Measurements from ENCODE around the gene ARHGEF10L. TPM values are rescaled to one million over a fixed set of nuclear protein-coding genes. Genes with fewer than 3 reads are reported as not detected.

ARHGEF10L gene
- polyA plus RNA-seq, 1 donor = 85.1 TPM

DNA sequence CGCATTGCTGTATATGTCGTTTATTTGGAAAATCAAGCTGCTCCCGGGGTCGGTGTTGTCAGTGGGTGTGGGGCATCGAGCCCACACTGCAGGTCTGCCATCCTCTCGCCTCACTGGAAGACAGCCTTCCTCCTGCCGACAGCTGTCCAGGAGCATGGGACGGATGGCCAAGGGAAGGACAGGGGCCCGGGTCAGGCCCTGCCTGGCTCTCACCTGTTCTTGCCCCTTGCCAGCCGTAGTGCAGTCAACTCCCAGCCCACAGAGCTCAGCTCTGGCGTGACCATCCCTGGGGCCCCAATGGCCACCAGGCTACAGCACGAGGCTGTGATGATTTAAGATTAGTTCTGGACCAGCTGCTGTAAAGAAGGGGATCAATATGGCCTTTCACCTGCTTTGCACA is 128.7 kb downstream of the ARHGEF10L start:
- DNase-seq = no peak
- Histone ChIP-seq H3K4me3 (ENCODE audit: low read length) (no peak overlapping the region), H3K27me3 (ENCODE audit: control insufficient read depth, insufficient read depth, low read length) (no peaks in the 10 kb centered on the region), H3K9me3 (ENCODE audit: control insufficient read depth, low read depth, low read length) (peaks cover 3% of the 10 kb centered on the region), H3K36me3 (ENCODE audit: control insufficient read depth, insufficient read depth, low read length) (peaks cover 81% of the 10 kb centered on the region), H3K4me1 (ENCODE audit: control insufficient read depth, insufficient read depth, low read length) (peaks cover 5% of the 10 kb centered on the region), H3K27ac (ENCODE audit: low read length) (no peak overlapping the region)
- no CpG with 5 or more reads among the region's 12 CpGs for WGBS (ENCODE audit: insufficient coverage, low lambda C conversion rate)

GRCh38 chr1:17668624-17669175 is 129.2 kb downstream of the ARHGEF10L start:
- peaks cover 5% of the 10 kb centered on the region for H3K4me1 ChIP-seq (ENCODE audit: control insufficient read depth, insufficient read depth, low read length)
- H3K27ac ChIP-seq (ENCODE audit: low read length) = no peak overlapping the region
- H3K9me3 ChIP-seq (ENCODE audit: control insufficient read depth, low read depth, low read length) = peaks cover 3% of the 10 kb centered on the region
- WGBS (ENCODE audit: insufficient coverage, low lambda C conversion rate) = no CpG with 5 or more reads among the region's 20 CpGs
- H3K4me3 ChIP-seq (ENCODE audit: low read length) = no peak overlapping the region
- H3K36me3 ChIP-seq (ENCODE audit: control insufficient read depth, insufficient read depth, low read length) = peaks cover 83% of the 10 kb centered on the region
- DNase-seq = no peak
- H3K27me3 ChIP-seq (ENCODE audit: control insufficient read depth, insufficient read depth, low read length) = no peaks in the 10 kb centered on the region

- Histone ChIP-seq H3K36me3 (ENCODE audit: control insufficient read depth, insufficient read depth, low read length) (peaks cover 77% of the 10 kb centered on the region), H3K4me3 (ENCODE audit: low read length) (no peak overlapping the region), H3K4me1 (ENCODE audit: control insufficient read depth, insufficient read depth, low read length) (peaks cover 5% of the 10 kb centered on the region), H3K27me3 (ENCODE audit: control insufficient read depth, insufficient read depth, low read length) (no peaks in the 10 kb centered on the region), H3K27ac (ENCODE audit: low read length) (no peak overlapping the region), H3K9me3 (ENCODE audit: control insufficient read depth, low read depth, low read length) (peaks cover 3% of the 10 kb centered on the region)
- no CpG with 5 or more reads among the region's 9 CpGs for WGBS (ENCODE audit: insufficient coverage, low lambda C conversion rate)
- DNase-seq = no peak
Measured at GRCh38 chr1:17669305-17669704, 129.8 kb downstream of the ARHGEF10L start.

GRCh38 chr1:17669866-17670451 is 130.5 kb downstream of the ARHGEF10L start:
- no CpG with 5 or more reads among the region's 26 CpGs for WGBS (ENCODE audit: insufficient coverage, low lambda C conversion rate)
- Histone ChIP-seq H3K4me1 (ENCODE audit: control insufficient read depth, insufficient read depth, low read length) (peaks cover 5% of the 10 kb centered on the region), H3K27me3 (ENCODE audit: control insufficient read depth, insufficient read depth, low read length) (no peaks in the 10 kb centered on the region), H3K36me3 (ENCODE audit: control insufficient read depth, insufficient read depth, low read length) (peaks cover 71% of the 10 kb centered on the region), H3K9me3 (ENCODE audit: control insufficient read depth, low read depth, low read length) (peaks cover 3% of the 10 kb centered on the region), H3K4me3 (ENCODE audit: low read length) (no peak overlapping the region), H3K27ac (ENCODE audit: low read length) (no peak overlapping the region)
- no peak for DNase-seq

GRCh38 chr1:17670587-17671313 is 131.3 kb downstream of the ARHGEF10L start:
- WGBS (ENCODE audit: insufficient coverage, low lambda C conversion rate) = no CpG with 5 or more reads among the region's 27 CpGs

GRCh38 chr1:17671314-17671705 is 131.8 kb downstream of the ARHGEF10L start:
- no CpG with 5 or more reads among the region's 5 CpGs for WGBS (ENCODE audit: insufficient coverage, low lambda C conversion rate)
- H3K4me1 ChIP-seq (ENCODE audit: control insufficient read depth, insufficient read depth, low read length) = peaks cover 5% of the 10 kb centered on the region
- peaks cover 67% of the 10 kb centered on the region for H3K36me3 ChIP-seq (ENCODE audit: control insufficient read depth, insufficient read depth, low read length)
- no peaks in the 10 kb centered on the region for H3K27me3 ChIP-seq (ENCODE audit: control insufficient read depth, insufficient read depth, low read length)
- no peak overlapping the region for H3K27ac ChIP-seq (ENCODE audit: low read length)
- no peak overlapping the region for H3K4me3 ChIP-seq (ENCODE audit: low read length)
- H3K9me3 ChIP-seq (ENCODE audit: control insufficient read depth, low read depth, low read length) = peaks cover 3% of the 10 kb centered on the region
- no peak for DNase-seq

More at GRCh38 chr1:17670587-17671313, 131.3 kb downstream of the ARHGEF10L start:
- Histone ChIP-seq H3K27ac (ENCODE audit: low read length) (no peak overlapping the region), H3K36me3 (ENCODE audit: control insufficient read depth, insufficient read depth, low read length) (peaks cover 70% of the 10 kb centered on the region), H3K4me1 (ENCODE audit: control insufficient read depth, insufficient read depth, low read length) (peaks cover 5% of the 10 kb centered on the region), H3K4me3 (ENCODE audit: low read length) (no peak overlapping the region), H3K9me3 (ENCODE audit: control insufficient read depth, low read depth, low read length) (peaks cover 3% of the 10 kb centered on the region), H3K27me3 (ENCODE audit: control insufficient read depth, insufficient read depth, low read length) (no peaks in the 10 kb centered on the region)
- DNase-seq = no peak

GRCh38 chr1:17671741-17672140 is 132.2 kb downstream of the ARHGEF10L start:
- no CpG with 5 or more reads among the region's 10 CpGs for WGBS (ENCODE audit: insufficient coverage, low lambda C conversion rate)
- Histone ChIP-seq H3K36me3 (ENCODE audit: control insufficient read depth, insufficient read depth, low read length) (peaks cover 69% of the 10 kb centered on the region), H3K9me3 (ENCODE audit: control insufficient read depth, low read depth, low read length) (peaks cover 3% of the 10 kb centered on the region), H3K4me3 (ENCODE audit: low read length) (no peak overlapping the region), H3K27me3 (ENCODE audit: control insufficient read depth, insufficient read depth, low read length) (no peaks in the 10 kb centered on the region), H3K27ac (ENCODE audit: low read length) (no peak overlapping the region), H3K4me1 (ENCODE audit: control insufficient read depth, insufficient read depth, low read length) (peaks cover 5% of the 10 kb centered on the region)
- no peak for DNase-seq

GRCh38 chr1:17672226-17672625 is 132.7 kb downstream of the ARHGEF10L start:
- peaks cover 5% of the 10 kb centered on the region for H3K4me1 ChIP-seq (ENCODE audit: control insufficient read depth, insufficient read depth, low read length)
- H3K36me3 ChIP-seq (ENCODE audit: control insufficient read depth, insufficient read depth, low read length) = peaks cover 70% of the 10 kb centered on the region
- peaks cover 3% of the 10 kb centered on the region for H3K9me3 ChIP-seq (ENCODE audit: control insufficient read depth, low read depth, low read length)
- no peaks in the 10 kb centered on the region for H3K27me3 ChIP-seq (ENCODE audit: control insufficient read depth, insufficient read depth, low read length)
- H3K27ac ChIP-seq (ENCODE audit: low read length) = no peak overlapping the region
- WGBS (ENCODE audit: insufficient coverage, low lambda C conversion rate) = no CpG with 5 or more reads among the region's 12 CpGs
- no peak overlapping the region for H3K4me3 ChIP-seq (ENCODE audit: low read length)
- no peak for DNase-seq

DNA sequence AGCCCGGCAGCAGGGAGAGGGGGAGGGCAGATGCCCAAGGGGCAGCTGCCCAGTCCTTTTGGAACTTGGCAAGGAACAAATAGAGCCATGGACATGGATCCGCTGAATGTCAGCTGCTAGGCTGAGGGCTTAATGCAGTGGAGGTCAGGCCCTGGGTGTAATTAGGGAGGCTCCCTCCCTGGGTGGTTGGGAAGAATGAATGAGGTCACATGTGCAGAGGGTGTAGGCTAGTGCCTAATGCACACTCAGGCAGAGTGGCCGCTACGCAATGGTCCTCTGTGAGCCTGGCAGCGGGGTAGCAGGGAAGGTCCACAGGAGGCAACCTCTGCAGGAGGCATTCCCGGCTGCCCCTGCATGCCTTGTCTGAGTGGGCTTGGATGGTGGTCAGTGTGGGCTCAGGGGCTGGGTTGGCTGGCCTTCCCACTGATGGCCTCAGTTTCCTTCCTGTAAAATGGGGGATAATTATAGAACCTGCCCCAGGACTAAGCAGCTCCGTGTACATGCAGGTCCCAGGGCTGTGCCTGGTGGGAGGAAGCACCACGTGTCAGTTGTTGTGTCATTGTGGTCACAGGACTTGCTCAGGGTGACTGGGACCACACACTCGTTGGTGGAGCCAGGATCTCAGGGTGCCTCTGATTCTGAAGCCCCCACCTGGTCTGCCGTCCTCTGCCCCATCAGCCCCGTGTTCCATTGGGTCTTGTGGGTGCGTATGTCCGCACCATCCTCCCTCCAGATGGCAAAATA is 134.0 kb downstream of the ARHGEF10L start:
- Histone ChIP-seq H3K36me3 (ENCODE audit: control insufficient read depth, insufficient read depth, low read length) (peaks cover 64% of the 10 kb centered on the region), H3K4me3 (ENCODE audit: low read length) (no peak overlapping the region), H3K27ac (ENCODE audit: low read length) (no peak overlapping the region), H3K9me3 (ENCODE audit: control insufficient read depth, low read depth, low read length) (peaks cover 3% of the 10 kb centered on the region), H3K27me3 (ENCODE audit: control insufficient read depth, insufficient read depth, low read length) (no peaks in the 10 kb centered on the region), H3K4me1 (ENCODE audit: control insufficient read depth, insufficient read depth, low read length) (peaks cover 5% of the 10 kb centered on the region)
- WGBS (ENCODE audit: insufficient coverage, low lambda C conversion rate) = no CpG with 5 or more reads among the region's 13 CpGs
- no peak for DNase-seq

DNA sequence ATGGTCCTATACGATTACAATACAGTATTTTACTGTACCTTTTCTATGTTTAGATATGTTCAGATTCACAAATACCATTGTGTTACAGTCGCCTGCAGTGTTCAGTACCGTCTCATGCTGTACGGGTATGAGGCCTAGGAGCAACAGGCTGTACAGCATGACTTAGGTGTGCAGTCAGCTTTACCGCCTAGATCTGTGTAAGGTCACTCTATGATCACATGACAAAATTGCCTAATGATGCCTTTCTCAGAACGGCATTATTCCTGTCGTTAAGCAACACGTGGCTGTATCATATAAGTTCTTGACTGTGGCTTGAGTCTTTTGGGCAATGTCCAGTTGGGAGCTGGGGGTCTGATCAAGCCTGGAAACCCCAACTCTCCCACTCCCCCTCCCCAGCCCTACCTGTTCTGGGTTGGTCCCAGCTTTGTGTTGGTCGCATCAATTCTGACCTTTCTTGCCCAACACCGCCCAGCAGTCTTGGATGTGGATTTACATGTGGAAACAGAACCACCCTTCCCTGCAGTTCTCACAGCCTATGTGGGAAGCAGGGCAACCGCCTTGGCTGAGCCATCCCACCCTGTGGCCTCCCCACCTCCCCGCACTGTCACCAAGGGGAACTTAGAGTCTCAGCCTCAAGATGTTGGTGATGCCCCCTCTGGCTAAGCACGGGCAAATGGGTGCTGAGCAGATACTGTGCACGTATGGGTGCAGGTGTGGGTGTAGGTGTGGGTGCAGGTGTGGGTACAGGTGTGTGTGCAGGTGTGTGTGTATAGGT is 135.4 kb downstream of the ARHGEF10L start:
- H3K27me3 ChIP-seq (ENCODE audit: control insufficient read depth, insufficient read depth, low read length) = no peaks in the 10 kb centered on the region
- no peak overlapping the region for H3K4me3 ChIP-seq (ENCODE audit: low read length)
- H3K36me3 ChIP-seq (ENCODE audit: control insufficient read depth, insufficient read depth, low read length) = peaks cover 57% of the 10 kb centered on the region
- no peak overlapping the region for H3K27ac ChIP-seq (ENCODE audit: low read length)
- WGBS (ENCODE audit: insufficient coverage, low lambda C conversion rate) = no CpG with 5 or more reads among the region's 14 CpGs
- peaks cover 5% of the 10 kb centered on the region for H3K4me1 ChIP-seq (ENCODE audit: control insufficient read depth, insufficient read depth, low read length)
- no peaks in the 10 kb centered on the region for H3K9me3 ChIP-seq (ENCODE audit: control insufficient read depth, low read depth, low read length)
- peak; percentile 56 to 73 for DNase-seq
